ENCODE measurements around the gene TSPAN1.

TSPAN1 gene

DNA sequence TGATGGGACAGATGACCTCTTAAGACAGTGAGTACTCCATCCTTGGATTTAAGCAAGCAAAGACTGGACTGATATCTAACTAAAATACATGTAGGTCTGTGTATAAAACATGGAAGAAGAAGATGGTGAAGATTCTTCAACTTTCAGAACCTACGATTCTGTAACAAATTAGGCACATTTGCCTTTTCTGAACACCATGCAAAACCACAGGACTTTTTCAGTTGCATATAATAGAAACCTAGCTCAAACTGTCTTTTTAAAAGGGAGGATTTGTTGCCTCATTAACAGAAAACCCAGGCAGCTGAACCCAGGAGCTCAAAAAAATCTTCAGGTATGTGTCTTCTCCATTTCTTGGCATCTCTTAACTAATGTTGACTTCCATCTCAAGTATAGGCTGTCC lies 14.7 kb upstream of the TSPAN1 start:
- Histone ChIP-seq H3K27ac (ENCODE audit: low read length) (no peak overlapping the region), H3K9me3 (ENCODE audit: control insufficient read depth in 2 of 2, low read length in 2 of 2) (no peaks in the 10 kb centered on the region), H3K4me1 (ENCODE audit: control insufficient read depth, insufficient read depth, low read length) (no peaks in the 10 kb centered on the region), H3K36me3 (ENCODE audit: control insufficient read depth in 2 of 2, insufficient read depth in 2 of 2, low read length in 2 of 2) (no peaks in the 10 kb centered on the region), H3K27me3 (ENCODE audit: control insufficient read depth in 1 of 2, insufficient read depth in 2 of 2, low read length in 2 of 2) (no peaks in the 10 kb centered on the region), H3K4me3 (ENCODE audit: low read length in 2 of 2) (no peak overlapping the region), H3K9ac (ENCODE audit: low read length in 2 of 2) (no peak overlapping the region)

DNA sequence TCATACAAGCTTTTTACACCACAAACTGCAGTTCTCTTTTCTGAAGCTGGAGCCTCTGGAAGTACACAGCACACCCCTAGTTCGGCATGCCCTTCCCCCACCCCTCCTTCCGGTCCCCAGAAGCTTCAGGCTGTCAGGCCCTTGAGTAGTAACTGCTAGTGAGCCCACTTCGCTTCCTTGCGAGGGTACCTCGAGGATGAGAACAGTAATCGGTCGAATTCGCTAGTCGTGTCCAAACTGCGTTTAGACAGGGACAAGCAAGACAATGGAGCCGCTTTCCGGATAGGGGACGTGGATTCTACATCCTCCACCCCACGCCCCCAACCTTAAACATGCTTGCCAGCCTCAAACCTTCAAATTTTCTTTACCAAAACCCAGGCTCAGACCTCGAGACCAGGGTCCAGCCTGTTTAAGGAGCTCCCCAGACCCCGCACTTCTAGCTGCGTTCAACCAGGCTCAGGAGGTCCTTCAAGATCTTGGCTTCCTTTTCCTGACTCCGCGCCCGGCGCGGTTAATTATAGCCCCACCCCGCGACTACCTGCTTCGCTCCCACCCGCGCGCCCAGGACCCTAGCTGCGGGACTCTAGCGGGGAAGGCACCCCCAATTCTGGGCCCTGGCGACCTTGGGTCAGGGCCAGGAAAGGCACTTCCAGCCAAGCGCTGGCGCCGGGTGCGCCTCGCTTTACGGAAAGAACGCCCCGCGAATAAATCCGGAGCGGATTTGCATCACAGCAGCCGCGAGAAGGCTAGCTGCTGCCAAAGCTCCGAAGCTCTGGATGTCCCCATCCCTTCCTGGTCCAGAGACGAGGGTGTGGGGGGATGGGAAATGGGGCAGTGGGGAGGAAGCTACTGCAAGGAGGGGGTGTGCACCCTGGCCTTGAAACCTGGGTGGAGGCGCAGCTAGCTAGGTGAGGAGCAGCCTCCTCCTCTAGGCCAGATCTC lies 8.1 kb upstream of the TSPAN1 start:
- Histone ChIP-seq H3K4me1 (ENCODE audit: control insufficient read depth, insufficient read depth, low read length) (peaks cover 14% of the 10 kb centered on the region), H3K27me3 (ENCODE audit: control insufficient read depth in 1 of 2, insufficient read depth in 2 of 2, low read length in 2 of 2) (peaks cover 4 to 11% of the 10 kb centered on the region in 2 donors), H3K9ac (ENCODE audit: low read length in 2 of 2) (peak overlapping the region; percentile 7 to 13), H3K9me3 (ENCODE audit: control insufficient read depth in 2 of 2, low read length in 2 of 2) (no peaks in the 10 kb centered on the region), H3K4me3 (ENCODE audit: low read length in 2 of 2) (peak overlapping the region; percentile 38 to 69), H3K36me3 (ENCODE audit: control insufficient read depth in 2 of 2, insufficient read depth in 2 of 2, low read length in 2 of 2) (no peaks in the 10 kb centered on the region), H3K27ac (ENCODE audit: low read length) (peak overlapping the region; percentile 55)

GRCh38 chr1:46168477-46168876 lies 6.4 kb upstream of the TSPAN1 start:
- Histone ChIP-seq H3K27me3 (ENCODE audit: control insufficient read depth in 1 of 2, insufficient read depth in 2 of 2, low read length in 2 of 2) (peaks cover 4 to 11% of the 10 kb centered on the region in 2 donors), H3K27ac (ENCODE audit: low read length) (no peak overlapping the region)

GRCh38 chr1:46169811-46170454 lies 5.0 kb upstream of the TSPAN1 start:
- Histone ChIP-seq H3K27me3 (ENCODE audit: control insufficient read depth in 1 of 2, insufficient read depth in 2 of 2, low read length in 2 of 2) (peaks cover 4 to 11% of the 10 kb centered on the region in 2 donors), H3K27ac (ENCODE audit: low read length) (no peak overlapping the region), H3K4me3 (ENCODE audit: low read length in 2 of 2) (no peak overlapping the region), H3K9me3 (ENCODE audit: control insufficient read depth in 2 of 2, low read length in 2 of 2) (no peaks in the 10 kb centered on the region), H3K9ac (ENCODE audit: low read length in 2 of 2) (no peak overlapping the region), H3K4me1 (ENCODE audit: control insufficient read depth, insufficient read depth, low read length) (peaks cover 35% of the 10 kb centered on the region), H3K36me3 (ENCODE audit: control insufficient read depth in 2 of 2, insufficient read depth in 2 of 2, low read length in 2 of 2) (no peaks in the 10 kb centered on the region)

More at GRCh38 chr1:46168477-46168876, 6.4 kb upstream of the TSPAN1 start:
- H3K4me3 ChIP-seq (ENCODE audit: low read length in 2 of 2): no peak overlapping the region
- H3K9me3 ChIP-seq (ENCODE audit: control insufficient read depth in 2 of 2, low read length in 2 of 2): no peaks in the 10 kb centered on the region
- H3K9ac ChIP-seq (ENCODE audit: low read length in 2 of 2): no peak overlapping the region
- H3K4me1 ChIP-seq (ENCODE audit: control insufficient read depth, insufficient read depth, low read length): peaks cover 20% of the 10 kb centered on the region
- no peaks in the 10 kb centered on the region for H3K36me3 ChIP-seq (ENCODE audit: control insufficient read depth in 2 of 2, insufficient read depth in 2 of 2, low read length in 2 of 2)

DNA sequence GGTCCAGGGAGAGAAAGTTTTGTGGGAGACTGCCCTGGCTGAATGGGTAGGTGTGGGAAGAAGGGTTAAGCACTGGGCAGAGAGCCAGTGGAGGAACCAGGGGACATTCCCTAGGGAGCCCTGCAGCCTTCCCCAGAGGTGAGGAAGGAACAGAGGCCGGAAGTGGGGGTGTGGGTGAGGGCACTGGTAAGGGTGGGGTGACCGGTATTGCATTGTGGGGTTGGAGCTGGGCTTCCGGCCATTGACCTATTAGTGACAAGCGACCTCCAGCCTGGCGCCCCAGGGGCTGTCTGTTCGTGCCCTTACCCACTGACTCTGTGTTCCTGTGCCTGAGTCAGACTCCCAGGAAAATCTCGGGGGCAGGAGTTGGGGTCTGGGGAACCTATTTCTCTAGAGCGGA lies 3.5 kb upstream of the TSPAN1 start:
- no peak overlapping the region for H3K27ac ChIP-seq (ENCODE audit: low read length)

DNA sequence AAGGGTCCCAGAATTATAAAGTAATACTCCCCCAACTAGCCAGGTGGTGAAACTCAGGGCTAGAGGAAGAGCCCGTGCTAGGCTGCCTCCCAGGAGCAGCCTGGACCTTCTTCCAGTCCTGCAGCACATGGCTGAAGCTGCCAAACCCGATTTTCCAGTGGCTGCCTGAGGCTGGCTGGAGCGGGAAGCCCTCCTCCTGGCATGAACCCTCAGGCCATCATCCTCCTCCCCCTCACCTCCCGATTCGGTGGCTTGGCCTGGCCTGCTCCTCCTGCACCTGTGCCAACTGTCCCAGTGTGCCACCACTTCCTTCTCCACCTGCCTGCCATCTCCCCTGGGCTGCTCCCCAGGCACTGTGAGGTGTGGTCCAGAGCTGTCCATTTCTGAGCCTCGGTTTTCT lies 3.0 kb upstream of the TSPAN1 start:
- no peak overlapping the region for H3K4me3 ChIP-seq (ENCODE audit: low read length in 2 of 2)
- H3K9ac ChIP-seq (ENCODE audit: low read length in 2 of 2): no peak overlapping the region
- peaks cover 4 to 11% of the 10 kb centered on the region in 2 donors for H3K27me3 ChIP-seq (ENCODE audit: control insufficient read depth in 1 of 2, insufficient read depth in 2 of 2, low read length in 2 of 2)
- no peaks in the 10 kb centered on the region for H3K9me3 ChIP-seq (ENCODE audit: control insufficient read depth in 2 of 2, low read length in 2 of 2)
- peaks cover 34% of the 10 kb centered on the region for H3K4me1 ChIP-seq (ENCODE audit: control insufficient read depth, insufficient read depth, low read length)
- H3K36me3 ChIP-seq (ENCODE audit: control insufficient read depth in 2 of 2, insufficient read depth in 2 of 2, low read length in 2 of 2): no peaks in the 10 kb centered on the region
- no peak overlapping the region for H3K27ac ChIP-seq (ENCODE audit: low read length)

More for the DNA sequence above, 3.5 kb upstream of the TSPAN1 start:
- H3K4me3 ChIP-seq (ENCODE audit: low read length in 2 of 2): no peak overlapping the region
- peaks cover 36% of the 10 kb centered on the region for H3K4me1 ChIP-seq (ENCODE audit: control insufficient read depth, insufficient read depth, low read length)
- peaks cover 4 to 11% of the 10 kb centered on the region in 2 donors for H3K27me3 ChIP-seq (ENCODE audit: control insufficient read depth in 1 of 2, insufficient read depth in 2 of 2, low read length in 2 of 2)
- no peak overlapping the region for H3K9ac ChIP-seq (ENCODE audit: low read length in 2 of 2)
- H3K36me3 ChIP-seq (ENCODE audit: control insufficient read depth in 2 of 2, insufficient read depth in 2 of 2, low read length in 2 of 2): no peaks in the 10 kb centered on the region
- H3K9me3 ChIP-seq (ENCODE audit: control insufficient read depth in 2 of 2, low read length in 2 of 2): no peaks in the 10 kb centered on the region

DNA sequence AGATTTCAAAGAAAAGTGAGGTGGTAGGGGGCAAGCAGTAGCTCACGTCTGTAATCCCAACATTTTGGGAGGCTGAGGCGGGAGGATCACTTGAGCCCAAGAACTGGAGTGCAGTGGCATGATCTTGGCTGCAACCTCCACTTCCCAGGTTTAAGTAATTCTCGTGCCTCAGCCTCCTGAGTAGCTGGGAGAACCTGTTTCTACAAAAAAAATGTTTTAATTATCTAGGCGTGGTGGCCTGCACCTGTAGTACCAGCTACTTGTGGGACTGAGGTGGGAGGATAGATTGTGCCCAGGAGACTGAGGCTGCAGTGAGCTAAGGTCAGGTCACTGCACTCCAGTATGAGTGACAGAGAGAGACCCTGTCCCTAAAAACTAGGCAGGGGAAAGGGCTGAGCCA lies 2.6 kb upstream of the TSPAN1 start:
- H3K4me1 ChIP-seq (ENCODE audit: control insufficient read depth, insufficient read depth, low read length): peaks cover 29% of the 10 kb centered on the region
- peaks cover 4 to 11% of the 10 kb centered on the region in 2 donors for H3K27me3 ChIP-seq (ENCODE audit: control insufficient read depth in 1 of 2, insufficient read depth in 2 of 2, low read length in 2 of 2)
- no peaks in the 10 kb centered on the region for H3K9me3 ChIP-seq (ENCODE audit: control insufficient read depth in 2 of 2, low read length in 2 of 2)
- no peak overlapping the region for H3K4me3 ChIP-seq (ENCODE audit: low read length in 2 of 2)
- no peaks in the 10 kb centered on the region for H3K36me3 ChIP-seq (ENCODE audit: control insufficient read depth in 2 of 2, insufficient read depth in 2 of 2, low read length in 2 of 2)
- no peak overlapping the region for H3K27ac ChIP-seq (ENCODE audit: low read length)
- H3K9ac ChIP-seq (ENCODE audit: low read length in 2 of 2): no peak overlapping the region

DNA sequence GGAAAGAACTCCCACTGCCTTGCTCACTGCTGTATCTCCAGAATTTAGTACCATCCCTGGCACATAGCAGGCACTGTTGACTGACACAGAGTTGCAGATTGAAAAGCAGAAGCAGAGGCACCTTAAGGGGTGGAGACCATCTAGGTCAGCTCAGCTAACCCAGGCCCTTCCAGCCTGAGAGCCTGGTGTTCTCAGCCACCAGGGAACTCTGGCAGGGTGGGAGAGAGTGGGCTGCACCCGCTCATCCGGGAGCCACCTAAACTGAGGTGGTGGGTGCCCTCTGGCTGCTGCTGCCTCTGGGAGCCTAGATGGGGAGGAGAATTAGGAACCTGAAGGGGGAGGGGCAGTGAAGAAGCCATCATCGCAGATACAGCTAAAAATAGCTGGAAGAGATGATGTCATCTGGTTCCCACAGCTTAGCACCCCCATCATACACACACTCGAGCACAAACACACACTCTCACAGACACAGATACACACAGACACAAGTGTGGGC lies 1.5 kb upstream of the TSPAN1 start:
- Histone ChIP-seq H3K27ac (ENCODE audit: low read length) (peak overlapping the region; percentile 53), H3K9ac (ENCODE audit: low read length in 2 of 2) (peak overlapping the region in 1 of 2 donors; percentile 36), H3K4me1 (ENCODE audit: control insufficient read depth, insufficient read depth, low read length) (peaks cover 25% of the 10 kb centered on the region)

DNA sequence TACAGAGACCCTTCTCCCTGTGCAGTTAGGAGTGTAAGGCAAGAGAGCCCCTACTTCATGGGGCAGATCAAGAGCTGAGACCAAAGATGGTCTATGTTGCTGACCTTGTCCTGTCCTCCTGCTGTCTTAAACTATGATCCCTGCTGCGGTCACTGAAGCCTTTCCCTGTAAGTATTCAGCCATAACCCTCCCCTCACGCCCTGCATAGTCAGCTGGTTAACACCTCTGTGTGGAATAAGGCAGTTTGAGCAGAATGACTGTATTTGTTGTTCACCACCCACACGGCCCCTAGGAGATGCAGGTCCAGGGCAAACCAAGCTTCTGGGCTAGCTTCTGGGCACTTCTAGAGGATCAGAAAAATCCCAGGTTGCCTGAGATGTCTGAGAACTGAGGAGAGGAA lies 356 bp downstream of the TSPAN1 start:
- H3K27me3 ChIP-seq (ENCODE audit: control insufficient read depth in 1 of 2, insufficient read depth in 2 of 2, low read length in 2 of 2): no peaks in the 10 kb centered on the region
- H3K4me3 ChIP-seq (ENCODE audit: low read length in 2 of 2): peak overlapping the region in 1 of 2 donors; percentile 44
- no peaks in the 10 kb centered on the region for H3K9me3 ChIP-seq (ENCODE audit: control insufficient read depth in 2 of 2, low read length in 2 of 2)
- H3K27ac ChIP-seq (ENCODE audit: low read length): peak overlapping the region; percentile 53
- H3K4me1 ChIP-seq (ENCODE audit: control insufficient read depth, insufficient read depth, low read length): peaks cover 25% of the 10 kb centered on the region
- no peaks in the 10 kb centered on the region for H3K36me3 ChIP-seq (ENCODE audit: control insufficient read depth in 2 of 2, insufficient read depth in 2 of 2, low read length in 2 of 2)
- H3K9ac ChIP-seq (ENCODE audit: low read length in 2 of 2): peak overlapping the region in 1 of 2 donors; percentile 5

More for the DNA sequence above, 1.5 kb upstream of the TSPAN1 start:
- Histone ChIP-seq H3K4me3 (ENCODE audit: low read length in 2 of 2) (peak overlapping the region in 1 of 2 donors; percentile 15), H3K27me3 (ENCODE audit: control insufficient read depth in 1 of 2, insufficient read depth in 2 of 2, low read length in 2 of 2) (peaks cover 1 to 6% of the 10 kb centered on the region in 2 donors), H3K9me3 (ENCODE audit: control insufficient read depth in 2 of 2, low read length in 2 of 2) (no peaks in the 10 kb centered on the region), H3K36me3 (ENCODE audit: control insufficient read depth in 2 of 2, insufficient read depth in 2 of 2, low read length in 2 of 2) (no peaks in the 10 kb centered on the region)

GRCh38 chr1:46176211-46176865 lies 1.5 kb downstream of the TSPAN1 start, which contains the start of gene P3R3URF:
P3R3URF (minus strand) TSS chr1:46176488; CDS start chr1:46176471, 17 bp downstream.
- no peak within 1 kb of the TSS for H3K4me3 ChIP-seq (ENCODE audit: low read length in 2 of 2)
- no peaks in the 10 kb centered on the region for H3K27me3 ChIP-seq (ENCODE audit: control insufficient read depth in 1 of 2, insufficient read depth in 2 of 2, low read length in 2 of 2)
- H3K27ac ChIP-seq (ENCODE audit: low read length): peak within 1 kb of the TSS; percentile 53
- no peak within 1 kb of the TSS for H3K9ac ChIP-seq (ENCODE audit: low read length in 2 of 2)
- peaks cover 22% of the 10 kb centered on the region for H3K4me1 ChIP-seq (ENCODE audit: control insufficient read depth, insufficient read depth, low read length)
- H3K9me3 ChIP-seq (ENCODE audit: control insufficient read depth in 2 of 2, low read length in 2 of 2): no peaks in the 10 kb centered on the region
- no peaks in the 10 kb centered on the region for H3K36me3 ChIP-seq (ENCODE audit: control insufficient read depth in 2 of 2, insufficient read depth in 2 of 2, low read length in 2 of 2)

Measured in stomach smooth muscle (tissue), 2 donors.